ENCODE measurements around the gene PRKCSH.
"Not testable (repeated sequence)": the region's sequence is repeated elsewhere in the genome, so short reads cannot be mapped to it uniquely, and the experiment has no call there.

The PRKCSH gene

GRCh38 chr19:11453468-11454341 is 18.3 kb downstream of the PRKCSH start:
- no peak overlapping the region for H3K4me3 ChIP-seq (ENCODE audit: low read depth, low read length)
- peak; percentile 31 for TF ChIP-seq CTCF (IDR thresholded peaks at IDR 0.05; ENCODE audit: low read depth, low read length)

GRCh38 chr19:11455233-11455554 is 19.8 kb downstream of the PRKCSH start:
- H3K4me3 ChIP-seq (ENCODE audit: low read depth, low read length): not testable (repeated sequence)

GRCh38 chr19:11456659-11457058 is 21.2 kb downstream of the PRKCSH start:
- TF ChIP-seq CTCF (IDR thresholded peaks at IDR 0.05; ENCODE audit: low read depth, low read length): no peak

GRCh38 chr19:11457115-11457514 is 21.7 kb downstream of the PRKCSH start:
- TF ChIP-seq CTCF (IDR thresholded peaks at IDR 0.05; ENCODE audit: low read depth, low read length): no peak
- no peak overlapping the region for H3K4me3 ChIP-seq (ENCODE audit: low read depth, low read length)

More at GRCh38 chr19:11456659-11457058, 21.2 kb downstream of the PRKCSH start:
- H3K4me3 ChIP-seq (ENCODE audit: low read depth, low read length): no peak overlapping the region

- TF ChIP-seq CTCF (IDR thresholded peaks at IDR 0.05; ENCODE audit: low read depth, low read length): no peak
- no peak overlapping the region for H3K4me3 ChIP-seq (ENCODE audit: low read depth, low read length)
These were observed 22.4 kb downstream of the PRKCSH start for GRCh38 chr19:11457831-11458230.

- TF ChIP-seq CTCF (IDR thresholded peaks at IDR 0.05; ENCODE audit: low read depth, low read length): no peak
- H3K4me3 ChIP-seq (ENCODE audit: low read depth, low read length): no peak overlapping the region
These were observed 22.9 kb downstream of the PRKCSH start for GRCh38 chr19:11458236-11458900.

GRCh38 chr19:11458912-11459311 is 23.5 kb downstream of the PRKCSH start:
- not testable (repeated sequence) for H3K4me3 ChIP-seq (ENCODE audit: low read depth, low read length)

GRCh38 chr19:11460207-11460606 is 24.8 kb downstream of the PRKCSH start:
- no peak for TF ChIP-seq CTCF (IDR thresholded peaks at IDR 0.05; ENCODE audit: low read depth, low read length)
- H3K4me3 ChIP-seq (ENCODE audit: low read depth, low read length): no peak overlapping the region

Measured in WI38 (cell line).